HepG2 (cell line): Measurements from ENCODE around the gene ATP6V1G2. TPM values are rescaled to one million over a fixed set of nuclear protein-coding genes. Genes with fewer than 3 reads are reported as not detected.

Experiments used
- ATF2 ChIP-seq: sonication (generic); formaldehyde crosslinking; IDR thresholded peaks from 2 replicates; pipeline ENCODE4 v1.4.0; 2020; ENCODE audit warnings: missing genetic modification reagents
- HDAC1 ChIP-seq: sonication (generic); formaldehyde crosslinking; IDR thresholded peaks from 2 replicates; pipeline ENCODE4 v1.5.1; 2020; ENCODE audit warnings: mild to moderate bottlenecking, missing genetic modification reagents
- HNF1B ChIP-seq: sonication (generic); formaldehyde crosslinking; IDR thresholded peaks from 2 replicates; pipeline ENCODE4 v1.5.1; 2020; ENCODE audit warnings: mild to moderate bottlenecking, moderate library complexity, missing genetic modification reagents
- IKZF1 ChIP-seq: fragments of 450-650 bp; IDR thresholded peaks from 2 replicates; pipeline ENCODE4 v1.7.1; 2016
- IRF2 ChIP-seq: IDR thresholded peaks from 2 replicates; pipeline ENCODE4 v1.6.1; 2018; ENCODE audit warnings: missing genetic modification reagents, missing compliant biosample characterization
- MTA1 ChIP-seq: sonication (generic); formaldehyde crosslinking; IDR thresholded peaks from 2 replicates; pipeline ENCODE4 v1.4.0; 2020; ENCODE audit warnings: missing genetic modification reagents, mild to moderate bottlenecking, borderline replicate concordance
- MTERF4 ChIP-seq: sonication (generic); formaldehyde crosslinking; IDR thresholded peaks from 2 replicates; pipeline ENCODE4 v1.8.0; 2023; ENCODE audit warnings: mild to moderate bottlenecking, missing genetic modification reagents
- SMARCE1 ChIP-seq: fragments of 450-650 bp; IDR thresholded peaks from 2 replicates; pipeline ENCODE4 v1.6.1; 2017; ENCODE audit warnings: borderline replicate concordance
- SMC3 ChIP-seq: IDR thresholded peaks from 2 replicates; pipeline ENCODE4 v1.6.1; 2011; ENCODE audit warnings: low read length, improper control_type of control experiment
- SOX6 ChIP-seq, 2 experiments: fragments of 450-650 bp in 1 of 2; sonication (generic) in 1 of 2; formaldehyde crosslinking in 1 of 2; IDR thresholded peaks; 2 replicates each; pipeline versions ENCODE4 v1.4.0 to v1.6.1; 2017 to 2020; ENCODE audit warnings: antibody characterized with exemption in 1 of 2, mild to moderate bottlenecking in 1 of 2, missing genetic modification reagents in 1 of 2
- SP1 ChIP-seq, 2 experiments: fragments of 450-650 bp in 1 of 2; sonication (generic) in 1 of 2; formaldehyde crosslinking in 1 of 2; IDR thresholded peaks; 2 replicates each; pipeline versions ENCODE4 v1.4.0 to v1.6.1; 2016 to 2020; ENCODE audit warnings: missing genetic modification reagents in 1 of 2
- SP4 ChIP-seq: sonication (generic); formaldehyde crosslinking; IDR thresholded peaks from 2 replicates; pipeline ENCODE4 v1.8.1; 2023; ENCODE audit warnings: mild to moderate bottlenecking, missing genetic modification reagents
- WIZ ChIP-seq: sonication (generic); formaldehyde crosslinking; IDR thresholded peaks from 2 replicates; pipeline ENCODE4 v1.5.1; 2020; ENCODE audit warnings: mild to moderate bottlenecking, missing genetic modification reagents
- ZNF24 ChIP-seq: fragments of 450-650 bp; IDR thresholded peaks from 2 replicates; pipeline ENCODE4 v1.6.1; 2017; ENCODE audit warnings: antibody characterized with exemption, mild to moderate bottlenecking
- ZNF350 ChIP-seq: sonication (generic); formaldehyde crosslinking; IDR thresholded peaks from 2 replicates; pipeline ENCODE4 v1.4.0; 2020; ENCODE audit warnings: mild to moderate bottlenecking, low read depth, missing genetic modification reagents, borderline replicate concordance
- ZNF580 ChIP-seq: IDR thresholded peaks from 2 replicates; pipeline ENCODE4 v1.6.1; 2016; ENCODE audit warnings: low read depth, borderline replicate concordance
- ZNF737 ChIP-seq: sonication (generic); formaldehyde crosslinking; IDR thresholded peaks from 2 replicates; pipeline ENCODE4 v1.5.0; 2020; ENCODE audit warnings: missing genetic modification reagents, mild to moderate bottlenecking, borderline replicate concordance
- ZNF749 ChIP-seq: sonication (generic); formaldehyde crosslinking; IDR thresholded peaks from 2 replicates; pipeline ENCODE4 v1.8.0; 2022; ENCODE audit warnings: mild to moderate bottlenecking, missing genetic modification reagents, moderate library complexity, borderline replicate concordance
- polyA plus RNA-seq, 8 experiments: library from polyadenylated mRNA; depleted of rRNA in 3 of 8; stranded (reverse) in 7 of 8; unstranded in 1 of 8; fragments of >200 nt; fragmentation: Illumina TruSeq in 4 of 8; extraction: Trizol in 4 of 8; gene quantifications; 2 replicates each; pipeline versions ENCODE4 v1.2.1 to v1.2.3, GENCODE V29; 2011 to 2016; ENCODE audit warnings: low read depth in 4 of 8, missing spikeins in 1 of 8, mixed read lengths in 1 of 8; ENCODE audit not compliant: insufficient read depth in 1 of 8
- total RNA-seq, 5 experiments: library from RNA; depleted of rRNA; stranded (reverse); fragments of >200 nt; fragmentation: Illumina TruSeq; extraction: Trizol; gene quantifications; 2 replicates each; pipeline ENCODE4 v1.2.3, GENCODE V29; 2016; ENCODE audit warnings: low read depth in 1 of 5
- TF ChIP-seq, protein P1 (sequence below): sonication (generic); formaldehyde crosslinking; IDR thresholded peaks from 2 replicates; pipeline ENCODE4 v1.5.1; 2020; ENCODE audit warnings: missing genetic modification reagents, mild to moderate bottlenecking, borderline replicate concordance
- TF ChIP-seq, protein P2 (sequence below): sonication (generic); formaldehyde crosslinking; IDR thresholded peaks from 2 replicates; pipeline ENCODE4 v1.5.1; 2020; ENCODE audit warnings: missing genetic modification reagents, mild to moderate bottlenecking, borderline replicate concordance

The ATP6V1G2 gene
- total and polyA plus RNA-seq, 2 of the 13 experiments (the other 11 are each of a cell fraction or from before 2014, with no cell fraction given) = 0.27 to 0.83 TPM

- no peak for TF ChIP-seq SOX6 (IDR thresholded peaks at IDR 0.05)
- TF ChIP-seq SOX6 (CRISPR knock-in tag; IDR thresholded peaks at IDR 0.05) = peak; percentile 39
- peak; percentile 52; the same call in 1 of the 2 replicates for TF ChIP-seq ZNF580
- TF ChIP-seq WIZ (CRISPR knock-in tag) = 0 out of 2 replicates have a peak, but pooled peaks have one; percentile 33
- TF ChIP-seq ZNF737 = no peak
- no peak for TF ChIP-seq IKZF1
- TF ChIP-seq, protein P1, sequence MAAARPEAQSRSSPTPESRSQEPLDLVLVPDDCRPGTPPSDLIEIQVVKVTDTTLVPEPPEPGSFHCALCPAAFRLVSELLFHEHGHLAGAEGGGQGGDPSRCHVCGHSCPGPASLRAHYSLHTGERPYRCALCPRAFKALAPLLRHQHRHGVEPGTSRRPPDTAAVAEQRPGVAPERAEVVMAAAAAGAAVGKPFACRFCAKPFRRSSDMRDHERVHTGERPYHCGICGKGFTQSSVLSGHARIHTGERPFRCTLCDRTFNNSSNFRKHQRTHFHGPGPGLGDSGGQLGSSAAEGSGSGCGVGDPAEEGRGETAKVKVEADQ (CRISPR knock-in tag) = 0 out of 2 replicates have a peak, but pooled peaks have one; percentile 33
- TF ChIP-seq ZNF350 = peak; percentile 39; the same call in 1 of the 2 replicates
- TF ChIP-seq SMARCE1 = no peak
- TF ChIP-seq ZNF24 = no peak
- 0 out of 2 replicates have a peak, but pooled peaks have one; percentile 59 for TF ChIP-seq HNF1B (CRISPR knock-in tag)
- peak; percentile 65 for TF ChIP-seq HDAC1 (CRISPR knock-in tag)
- TF ChIP-seq ZNF749 (CRISPR knock-in tag) = no peak
- no peak for TF ChIP-seq SMC3
- TF ChIP-seq, protein P2, sequence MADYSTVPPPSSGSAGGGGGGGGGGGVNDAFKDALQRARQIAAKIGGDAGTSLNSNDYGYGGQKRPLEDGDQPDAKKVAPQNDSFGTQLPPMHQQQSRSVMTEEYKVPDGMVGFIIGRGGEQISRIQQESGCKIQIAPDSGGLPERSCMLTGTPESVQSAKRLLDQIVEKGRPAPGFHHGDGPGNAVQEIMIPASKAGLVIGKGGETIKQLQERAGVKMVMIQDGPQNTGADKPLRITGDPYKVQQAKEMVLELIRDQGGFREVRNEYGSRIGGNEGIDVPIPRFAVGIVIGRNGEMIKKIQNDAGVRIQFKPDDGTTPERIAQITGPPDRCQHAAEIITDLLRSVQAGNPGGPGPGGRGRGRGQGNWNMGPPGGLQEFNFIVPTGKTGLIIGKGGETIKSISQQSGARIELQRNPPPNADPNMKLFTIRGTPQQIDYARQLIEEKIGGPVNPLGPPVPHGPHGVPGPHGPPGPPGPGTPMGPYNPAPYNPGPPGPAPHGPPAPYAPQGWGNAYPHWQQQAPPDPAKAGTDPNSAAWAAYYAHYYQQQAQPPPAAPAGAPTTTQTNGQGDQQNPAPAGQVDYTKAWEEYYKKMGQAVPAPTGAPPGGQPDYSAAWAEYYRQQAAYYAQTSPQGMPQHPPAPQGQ = no peak
- TF ChIP-seq SP4 (CRISPR knock-in tag) = peak; percentile 57; the same call in 1 of the 2 replicates
- TF ChIP-seq MTERF4 (CRISPR knock-in tag) = 0 out of 2 replicates have a peak, but pooled peaks have one; percentile 39
- no peak for TF ChIP-seq ATF2 (CRISPR knock-in tag)
- TF ChIP-seq MTA1 (CRISPR knock-in tag) = no peak
- TF ChIP-seq SP1 (IDR thresholded peaks at IDR 0.05) = no peak
- TF ChIP-seq SP1 (CRISPR knock-in tag; IDR thresholded peaks at IDR 0.05) = peak; percentile 51; the same call in 1 of the 2 replicates
- TF ChIP-seq IRF2 (CRISPR knock-in tag) = no peak
Observed at GRCh38 chr6:31497531-31498476, 48.6 kb downstream of the ATP6V1G2 start, which contains the start of gene MICB (continued).
